PC-9 (cell line): ENCODE results near the gene NLE1.
"Not testable (repeated sequence)": the region's sequence is repeated elsewhere in the genome, so short reads cannot be mapped to it uniquely, and the experiment has no call there.

ENCODE experiments used
- CTCF ChIP-seq: fragments of 200-600 bp; sonication (generic); conservative IDR thresholded peaks from 2 replicates; pipeline ENCODE4 v1.6.1; 2017; ENCODE audit warnings: mixed run types, antibody characterized with exemption, mild to moderate bottlenecking, moderate library complexity
- EZH2 ChIP-seq: fragments of 200-600 bp; sonication (generic); IDR thresholded peaks from 2 replicates; pipeline ENCODE4 v1.8.0; 2017; ENCODE audit warnings: antibody characterized with exemption, low read depth

GRCh38 chr17:35110791-35111190 is 31.3 kb downstream of the NLE1 start:
- not testable (repeated sequence) for TF ChIP-seq CTCF, EZH2
